ENCODE results near the gene ENOPH1.

DNA sequence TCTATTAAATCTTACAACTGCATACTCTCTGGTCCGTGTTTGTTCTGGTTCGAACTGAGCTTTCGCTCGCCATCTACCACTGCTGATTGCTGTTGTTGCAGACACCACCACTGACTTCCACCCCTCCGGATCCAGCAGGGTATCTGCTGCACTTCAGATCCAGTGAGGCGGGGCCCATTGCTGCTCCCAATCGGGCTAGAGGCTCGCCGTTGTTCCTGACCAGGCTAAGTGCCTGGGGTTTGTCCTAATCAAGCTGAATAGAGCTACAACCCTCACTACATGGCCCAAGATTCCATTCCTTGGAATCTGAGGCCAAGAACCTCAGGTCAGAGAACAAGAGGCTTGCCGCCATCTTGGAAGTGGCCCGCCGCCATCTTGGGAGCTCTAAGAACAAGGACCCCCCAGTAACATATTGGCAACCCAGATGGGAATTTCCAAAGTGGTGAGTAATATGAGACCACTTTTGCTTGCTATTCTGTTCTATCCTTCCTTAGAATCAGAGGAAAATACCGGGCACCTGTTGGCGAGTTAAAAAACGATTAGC lies 43.3 kb downstream of the ENOPH1 start:
- TF ChIP-seq POLR2A (IDR thresholded peaks at IDR 0.05; ENCODE audit: low read length) (no peak), GATA1 (IDR thresholded peaks at IDR 0.05; ENCODE audit: low read depth, low read length) (no peak)
